ENCODE results near the gene RIN3.

RIN3 gene, protein sequence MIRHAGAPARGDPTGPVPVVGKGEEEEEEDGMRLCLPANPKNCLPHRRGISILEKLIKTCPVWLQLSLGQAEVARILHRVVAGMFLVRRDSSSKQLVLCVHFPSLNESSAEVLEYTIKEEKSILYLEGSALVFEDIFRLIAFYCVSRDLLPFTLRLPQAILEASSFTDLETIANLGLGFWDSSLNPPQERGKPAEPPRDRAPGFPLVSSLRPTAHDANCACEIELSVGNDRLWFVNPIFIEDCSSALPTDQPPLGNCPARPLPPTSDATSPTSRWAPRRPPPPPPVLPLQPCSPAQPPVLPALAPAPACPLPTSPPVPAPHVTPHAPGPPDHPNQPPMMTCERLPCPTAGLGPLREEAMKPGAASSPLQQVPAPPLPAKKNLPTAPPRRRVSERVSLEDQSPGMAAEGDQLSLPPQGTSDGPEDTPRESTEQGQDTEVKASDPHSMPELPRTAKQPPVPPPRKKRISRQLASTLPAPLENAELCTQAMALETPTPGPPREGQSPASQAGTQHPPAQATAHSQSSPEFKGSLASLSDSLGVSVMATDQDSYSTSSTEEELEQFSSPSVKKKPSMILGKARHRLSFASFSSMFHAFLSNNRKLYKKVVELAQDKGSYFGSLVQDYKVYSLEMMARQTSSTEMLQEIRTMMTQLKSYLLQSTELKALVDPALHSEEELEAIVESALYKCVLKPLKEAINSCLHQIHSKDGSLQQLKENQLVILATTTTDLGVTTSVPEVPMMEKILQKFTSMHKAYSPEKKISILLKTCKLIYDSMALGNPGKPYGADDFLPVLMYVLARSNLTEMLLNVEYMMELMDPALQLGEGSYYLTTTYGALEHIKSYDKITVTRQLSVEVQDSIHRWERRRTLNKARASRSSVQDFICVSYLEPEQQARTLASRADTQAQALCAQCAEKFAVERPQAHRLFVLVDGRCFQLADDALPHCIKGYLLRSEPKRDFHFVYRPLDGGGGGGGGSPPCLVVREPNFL

DNA sequence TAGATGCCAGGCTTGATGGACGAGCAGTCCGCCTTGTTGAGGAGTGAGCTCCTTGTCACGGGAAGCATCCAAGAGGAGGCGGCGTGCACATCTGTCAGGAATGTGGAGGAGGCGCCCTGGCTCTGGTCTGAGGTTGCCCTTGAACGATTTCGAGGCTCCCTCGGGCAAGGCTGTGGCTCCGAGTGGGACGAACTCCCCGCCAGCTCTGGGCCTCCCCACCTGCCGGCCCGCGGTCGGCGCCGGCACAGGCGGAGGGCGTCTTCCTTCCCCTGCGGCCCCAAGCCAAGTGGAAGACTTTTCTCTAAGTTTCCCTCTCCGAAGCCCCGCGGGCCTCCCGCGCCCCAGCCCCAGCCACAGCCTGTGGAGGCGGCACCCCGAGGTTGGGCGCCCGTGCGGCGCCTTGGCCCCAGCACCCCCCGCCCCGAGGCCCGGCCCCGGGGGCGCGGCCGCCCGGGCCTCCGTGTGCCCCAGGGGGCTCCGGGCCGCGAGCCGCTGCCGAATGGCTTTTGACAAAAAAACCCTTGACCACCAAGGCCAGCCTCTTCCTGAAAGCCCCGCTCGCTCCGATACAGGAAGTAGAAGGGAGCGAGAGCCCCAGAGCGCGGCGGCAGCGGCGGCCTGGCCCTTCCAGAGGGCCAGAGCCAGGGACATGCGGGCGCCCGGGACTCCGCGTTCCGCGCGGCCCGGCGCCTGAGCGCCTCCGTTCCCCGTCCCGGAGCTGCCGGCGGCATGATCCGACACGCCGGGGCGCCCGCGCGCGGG lies at the start of gene RIN3:
Gene RIN3, plus strand, starts transcription at position 578 of the 762 bp plus-strand sequence. Its CDS starts 152 bp downstream, at position 730.
- peak; percentile 23 for DNase-seq

DNA sequence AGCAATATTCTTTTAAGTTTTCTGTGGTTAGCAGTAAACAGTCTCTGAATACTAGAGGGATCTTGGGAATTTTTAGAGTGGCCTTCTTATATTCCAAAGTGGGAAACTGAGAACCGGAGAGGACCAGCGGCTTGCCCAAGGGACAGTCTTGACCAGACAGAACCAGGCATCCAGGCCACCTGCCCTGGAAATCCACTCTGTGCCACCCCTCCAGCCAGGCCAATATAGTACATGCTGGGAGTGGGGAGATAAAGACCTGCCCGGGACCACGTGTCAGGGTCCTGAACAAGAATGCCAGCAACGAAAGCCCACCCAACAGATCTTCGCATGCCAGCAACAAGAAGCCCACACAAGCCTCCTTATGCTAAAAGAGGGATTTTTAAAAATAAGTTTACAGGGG lies 49.4 kb upstream of the RIN3 start:
- DNase-seq, result no peak

DNA sequence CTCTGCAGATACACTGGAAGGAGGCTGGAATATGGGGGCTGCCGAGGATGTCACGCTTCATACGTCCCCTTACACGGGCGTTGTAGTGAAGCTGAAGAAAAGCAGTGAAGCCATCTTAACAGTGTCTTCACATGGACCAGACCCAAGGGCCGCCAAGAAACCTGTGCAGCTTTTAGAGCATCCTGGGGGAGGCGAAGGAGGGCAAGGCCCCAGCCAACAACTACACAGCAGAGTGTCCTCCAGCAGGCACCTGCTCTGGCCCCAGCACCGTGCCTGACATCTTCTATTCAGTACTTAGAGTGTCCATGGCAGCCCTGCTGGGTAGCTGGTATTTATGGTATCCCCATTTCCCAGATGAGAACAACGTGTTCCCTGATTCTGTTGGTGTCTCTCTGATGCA lies 48.9 kb upstream of the RIN3 start:
- no peak for DNase-seq

DNA sequence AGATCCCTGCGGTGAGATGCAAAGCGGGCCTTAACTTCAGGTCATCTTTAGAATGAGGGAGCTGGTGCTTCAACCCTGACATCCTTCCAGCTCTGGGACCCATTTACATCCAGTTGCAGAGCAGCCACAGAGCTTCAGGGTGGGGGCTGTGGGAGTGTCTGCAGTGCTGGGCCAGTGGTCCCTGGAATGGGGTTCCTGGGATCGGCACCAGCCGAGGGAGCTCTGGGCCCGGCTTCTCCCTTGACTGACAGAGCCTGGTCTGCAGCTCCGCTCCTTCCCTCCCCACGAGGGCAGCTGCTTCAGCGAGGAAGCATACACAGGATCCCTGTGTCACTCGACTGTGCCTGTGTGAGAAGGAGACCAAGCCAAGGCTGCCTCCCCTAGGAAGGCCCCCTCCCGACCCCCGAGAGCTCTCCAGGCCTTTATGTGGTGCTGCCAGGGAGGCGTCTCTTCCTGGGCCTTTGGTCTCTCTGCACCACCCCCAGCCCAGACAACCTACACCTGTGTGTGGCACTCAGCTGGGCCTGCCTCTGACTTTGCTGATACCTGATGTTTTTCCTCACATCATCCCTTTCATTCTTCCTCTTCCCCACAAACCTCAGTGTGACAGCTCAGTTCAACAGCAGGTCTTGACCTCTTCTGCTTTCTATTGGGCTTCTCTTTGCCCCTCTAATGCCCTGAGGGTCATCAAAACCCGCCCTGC lies 48.1 kb upstream of the RIN3 start:
- DNase-seq, result no peak

- DNase-seq, result no peak
Measured at GRCh38 chr14:92466059-92466458, 47.5 kb upstream of the RIN3 start.

DNA sequence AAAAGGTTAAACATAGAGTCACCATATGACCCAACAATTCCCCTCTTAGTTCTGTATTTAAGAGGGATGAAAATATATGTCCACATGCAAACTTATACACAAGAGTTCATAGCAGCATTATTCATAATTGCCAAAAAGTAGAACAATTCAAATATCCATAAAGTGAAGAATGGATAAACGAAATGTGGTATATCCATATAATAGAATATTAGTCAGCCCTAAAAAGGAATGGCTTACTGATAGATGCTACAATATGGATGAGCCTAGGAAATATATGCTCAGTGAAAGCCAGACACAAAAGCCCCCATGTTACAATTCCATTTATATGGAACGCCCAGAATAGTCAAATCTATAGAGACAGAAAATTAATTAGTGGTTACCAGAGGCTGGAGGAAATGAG lies 44.1 kb upstream of the RIN3 start:
- DNase-seq, result no peak

DNA sequence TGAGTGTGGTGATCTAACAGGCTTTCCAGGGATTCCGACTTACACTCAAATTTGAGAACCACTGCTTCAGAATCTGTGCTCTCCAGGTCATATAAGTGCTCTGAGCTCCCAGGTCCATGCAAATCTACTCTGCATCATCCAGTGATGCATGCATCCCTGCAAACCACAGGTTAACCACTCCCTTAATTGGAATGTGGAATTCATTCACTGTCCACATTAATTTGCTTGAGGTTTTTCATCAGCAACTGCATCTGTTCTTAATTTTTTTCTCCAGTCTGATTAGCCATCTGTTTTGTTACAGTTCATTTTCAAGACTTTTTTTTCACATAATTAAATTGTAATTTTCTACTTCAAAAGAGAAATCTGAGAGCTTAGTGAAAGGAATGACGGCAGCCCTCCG lies 43.4 kb upstream of the RIN3 start:
- DNase-seq, result no peak

- DNase-seq, result no peak
Measured at GRCh38 chr14:92470811-92471210, 42.8 kb upstream of the RIN3 start.

GRCh38 chr14:92471919-92472318 lies 41.7 kb upstream of the RIN3 start:
- DNase-seq, result no peak

DNA sequence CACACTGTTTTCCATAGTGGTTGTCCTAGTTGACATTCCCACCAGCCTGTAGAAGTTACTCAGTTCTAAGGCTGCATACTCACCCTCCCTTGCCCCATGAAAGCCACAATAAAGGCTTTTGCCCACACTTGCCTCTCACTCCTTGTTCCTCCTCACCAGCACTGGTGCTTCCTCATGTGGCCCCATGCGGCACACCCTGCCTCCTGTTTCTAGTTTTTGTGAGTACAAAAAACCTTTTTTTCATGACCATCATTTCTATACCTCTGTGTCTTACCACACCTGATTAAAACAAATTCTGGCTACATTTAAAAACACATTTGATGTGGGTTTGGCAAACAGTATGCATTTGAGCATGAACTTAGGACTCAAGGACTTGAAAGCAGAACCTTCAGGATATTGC lies 40.7 kb upstream of the RIN3 start:
- no peak for DNase-seq

DNA sequence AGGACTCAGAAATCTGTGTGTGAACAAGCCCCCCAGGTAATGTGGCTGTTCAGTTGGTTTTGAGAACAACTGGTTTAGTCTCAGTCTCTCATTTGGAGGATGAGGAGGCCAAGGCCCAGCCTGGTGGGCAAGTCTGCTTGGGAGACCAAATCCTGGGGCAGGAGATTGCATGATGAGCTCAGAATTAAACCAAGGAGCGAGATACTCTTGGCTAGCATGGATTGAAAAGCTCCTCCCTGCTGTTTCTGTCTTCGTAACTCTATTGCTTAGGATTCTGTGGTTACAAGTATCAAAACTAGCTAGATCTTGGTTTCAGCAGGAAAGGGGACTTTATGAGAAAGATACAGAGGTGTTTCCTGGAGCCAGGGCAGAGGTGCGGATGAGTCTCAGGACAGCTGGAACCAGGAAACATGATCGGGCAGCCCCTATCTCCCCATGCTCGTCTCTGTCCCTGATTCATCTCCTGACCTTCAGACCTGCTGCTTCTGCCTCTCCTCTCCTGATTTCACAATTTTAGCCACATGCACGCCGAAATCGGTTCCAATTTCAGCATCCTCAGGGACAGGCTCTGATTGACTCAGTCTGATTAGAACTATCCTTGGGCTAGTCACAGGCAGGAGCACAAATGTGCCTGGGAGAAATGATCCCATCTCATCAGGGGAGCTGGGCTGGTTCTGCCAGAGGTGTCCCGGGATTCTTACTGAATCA lies 40.2 kb upstream of the RIN3 start:
- no peak for DNase-seq

DNA sequence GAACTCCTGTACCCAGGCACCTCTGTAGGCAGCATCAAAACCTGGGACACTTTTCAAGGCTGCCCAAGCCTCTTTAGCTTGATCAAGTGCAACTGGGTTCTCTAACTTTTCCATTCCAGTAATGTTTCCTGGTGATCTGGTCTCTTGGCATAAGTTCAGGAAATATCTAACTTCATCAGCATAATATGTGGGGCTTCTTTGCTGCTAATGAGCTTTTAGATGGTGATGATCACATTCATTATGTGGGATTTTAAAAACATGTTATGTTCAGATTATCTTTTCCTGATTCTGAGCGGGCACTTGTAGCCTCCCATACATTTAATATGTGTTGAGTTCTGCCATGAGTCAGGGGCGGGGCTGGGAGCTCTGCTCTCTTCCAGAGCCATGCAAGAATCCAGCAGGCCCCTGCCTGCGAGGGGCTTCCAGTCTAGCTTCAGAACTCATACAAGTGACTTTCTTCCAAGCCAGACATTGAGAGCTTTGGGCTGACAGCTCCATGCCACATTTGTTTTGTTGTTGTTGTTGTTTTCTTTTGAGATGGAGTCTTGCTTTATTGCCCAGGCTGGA lies 39.5 kb upstream of the RIN3 start:
- no peak for DNase-seq

GRCh38 chr14:92475037-92475436 lies 38.5 kb upstream of the RIN3 start:
- no peak for DNase-seq

- no peak for DNase-seq
Measured at GRCh38 chr14:92475451-92476187, 38.0 kb upstream of the RIN3 start.

DNA sequence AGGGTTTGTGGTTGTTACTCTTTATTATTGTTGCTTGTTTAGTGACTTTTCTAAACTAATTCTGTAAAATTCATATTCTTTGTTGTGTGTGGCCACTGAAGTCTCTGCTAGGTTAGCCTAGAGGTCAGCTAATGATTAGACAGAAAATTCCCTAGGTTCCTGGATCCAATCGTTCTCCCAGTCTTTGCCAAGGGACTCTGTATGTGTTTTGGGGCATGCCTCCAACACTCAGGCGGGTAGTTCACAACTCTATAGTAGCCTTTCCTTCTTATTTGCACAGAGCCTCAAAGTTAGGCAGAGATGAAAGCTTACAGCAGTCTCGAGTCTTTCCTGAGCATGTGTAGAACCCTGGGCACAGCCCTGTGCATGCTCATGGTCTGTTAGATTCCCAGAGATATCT lies 32.7 kb upstream of the RIN3 start:
- no peak for DNase-seq

GRCh38 chr14:92481386-92481785 lies 32.2 kb upstream of the RIN3 start:
- no peak for DNase-seq

DNA sequence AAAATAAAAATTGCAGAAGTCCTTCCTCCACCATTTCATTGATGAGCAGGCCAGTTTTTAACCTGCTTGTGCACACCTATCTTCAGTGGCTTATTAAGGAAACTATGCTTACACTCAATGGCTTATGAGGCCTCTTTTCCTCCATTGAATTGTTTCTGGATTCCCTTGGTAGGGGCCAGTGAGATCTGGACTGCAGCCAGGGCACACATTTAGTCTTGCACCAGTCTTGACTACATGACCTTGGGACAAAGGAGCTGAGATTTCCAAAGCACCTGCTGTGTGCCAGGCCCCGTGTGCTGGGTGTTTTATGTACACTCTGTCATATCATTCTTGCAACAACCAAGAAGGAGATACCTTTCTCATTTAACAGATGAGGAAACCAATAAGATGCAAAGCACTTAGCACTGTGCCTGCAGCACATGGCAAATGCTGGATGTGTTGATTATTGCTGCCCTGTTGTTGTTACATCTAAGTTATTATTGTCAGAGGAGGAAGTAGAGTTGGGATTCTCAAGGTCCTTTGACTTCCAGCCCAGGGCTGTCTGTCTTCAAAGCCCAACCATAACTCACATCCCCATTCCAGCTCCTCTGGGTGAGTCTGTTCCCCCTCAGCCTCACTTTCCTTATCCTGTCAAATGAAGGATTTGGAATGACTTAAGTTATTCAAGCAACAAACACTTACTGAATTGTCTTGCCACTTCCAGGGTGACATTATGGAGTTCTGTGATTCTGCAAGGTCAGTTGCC lies 31.6 kb upstream of the RIN3 start:
- DNase-seq, result no peak

DNA sequence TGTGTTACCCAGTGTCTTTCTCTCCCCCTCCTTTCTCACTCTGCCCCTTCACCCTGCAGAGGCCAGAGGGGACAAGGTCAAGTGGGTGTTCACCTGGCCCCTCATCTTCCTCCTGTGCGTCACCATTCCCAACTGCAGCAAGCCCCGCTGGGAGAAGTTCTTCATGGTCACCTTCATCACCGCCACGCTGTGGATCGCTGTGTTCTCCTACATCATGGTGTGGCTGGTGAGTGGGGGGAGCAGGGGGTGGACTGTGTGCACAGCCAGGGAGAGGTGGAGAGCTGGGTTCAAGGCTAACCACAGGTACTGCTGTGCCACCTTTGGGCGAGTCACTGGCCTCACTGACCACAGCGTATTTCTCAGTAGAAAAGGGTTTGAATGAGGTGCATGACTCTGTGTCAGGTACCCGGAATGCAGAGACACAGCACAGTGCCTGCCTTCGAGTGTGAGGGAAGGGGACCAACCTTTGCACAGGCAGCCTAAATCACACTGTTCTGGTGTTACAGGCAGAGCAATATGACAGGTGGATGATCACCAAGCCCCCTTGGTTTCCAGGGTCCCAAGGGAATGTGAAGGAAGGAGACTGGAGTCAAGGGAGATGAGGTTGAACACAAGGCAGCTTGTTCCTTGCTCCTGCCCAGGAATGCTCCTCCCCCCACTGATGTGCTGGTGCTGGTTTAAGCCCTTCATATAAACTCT lies 30.8 kb upstream of the RIN3 start:
- DNase-seq, result no peak

- no peak for DNase-seq
Measured at GRCh38 chr14:92484132-92484823, 29.3 kb upstream of the RIN3 start.

Data from retina (tissue), 1 donor.